HG03196 (cell line): Measurements from ENCODE around the gene TKTL1.

Experiments
- ATAC-seq: cut with Tn5 transposase; IDR thresholded peaks from one replicate; pipeline ENCODE4 v1.9.1; 2021; ENCODE audit not compliant: unreplicated experiment

Gene TKTL1

DNA sequence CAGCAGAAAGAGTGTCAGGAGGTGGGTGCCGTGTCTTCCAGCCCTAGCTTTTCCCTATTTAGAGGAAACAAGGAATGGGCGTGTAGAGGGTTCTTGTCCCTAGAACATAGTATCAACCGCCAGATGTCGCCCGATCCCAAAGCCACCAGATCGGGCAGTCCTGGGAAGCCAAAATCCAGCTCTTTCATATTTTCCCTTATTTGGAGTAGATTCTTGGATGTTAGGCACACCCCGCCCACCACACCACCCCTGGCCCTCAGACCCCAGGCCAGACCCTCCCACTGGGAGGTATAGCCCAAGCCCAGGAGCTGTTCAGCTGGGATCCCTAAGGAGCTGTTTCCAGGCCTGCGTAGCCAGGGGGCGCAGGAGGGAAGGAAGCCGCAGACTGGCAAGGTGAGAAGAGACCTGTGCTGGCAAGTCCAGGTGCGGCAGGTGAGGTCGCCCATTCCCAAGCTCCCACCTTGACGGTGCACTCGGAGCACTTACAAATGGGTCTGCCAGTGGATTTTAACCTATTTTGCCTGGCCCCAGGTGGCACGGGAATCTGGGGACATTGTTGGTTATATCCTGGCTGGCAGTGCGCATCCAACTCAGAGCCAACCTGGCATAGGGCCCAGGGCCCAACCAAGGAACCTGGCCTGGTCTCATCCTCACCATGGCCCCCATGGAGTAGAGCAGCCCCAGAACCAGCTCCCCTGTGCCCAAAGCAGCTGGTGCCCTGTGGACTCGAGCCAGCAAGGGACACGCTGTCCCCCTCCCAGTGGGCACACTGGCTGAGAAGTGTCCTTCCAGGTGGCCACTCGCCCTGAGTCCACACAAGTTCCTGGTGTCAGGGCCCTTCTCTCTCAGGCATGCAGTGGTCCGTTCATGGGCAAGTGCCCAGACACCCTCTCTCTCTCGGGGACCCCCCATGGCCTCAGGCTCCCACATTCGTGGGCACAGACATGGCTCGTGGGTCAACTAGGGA lies 78.0 kb downstream of the TKTL1 start:
- no peak for ATAC-seq

- ATAC-seq, result no peak
Observed at GRCh38 chrX:154374313-154375155, 78.9 kb downstream of the TKTL1 start, which contains the start of gene FLNA. FLNA (minus strand) TSS chrX:154374634; CDS start chrX:154371245, 3,389 bp downstream.

- no peak for ATAC-seq
Observed at GRCh38 chrX:154375156-154375504, 79.5 kb downstream of the TKTL1 start.

GRCh38 chrX:154376774-154377173 lies 81.2 kb downstream of the TKTL1 start:
- no peak for ATAC-seq

- ATAC-seq, result peak; percentile 1
Observed at GRCh38 chrX:154378059-154378798, 82.6 kb downstream of the TKTL1 start.

GRCh38 chrX:154378799-154379568 lies 83.4 kb downstream of the TKTL1 start, which contains the start of gene EMD:
EMD (plus strand) TSS chrX:154379295; CDS start chrX:154379485, 190 bp downstream.
- ATAC-seq, result peak; percentile 75

GRCh38 chrX:154379569-154379951 lies 84.0 kb downstream of the TKTL1 start:
- peak; percentile 0 for ATAC-seq
